K562 (cell line): ENCODE data around the gene CPNE9. TPM values are rescaled to one million over a fixed set of nuclear protein-coding genes. Genes with fewer than 3 reads are reported as not detected.

ENCODE experiments used
- HCFC1 ChIP-seq: IDR thresholded peaks from 2 replicates; pipeline ENCODE4 v1.6.1; 2012; ENCODE audit warnings: low read depth, low read length, improper control_type of control experiment
- NCOA2 ChIP-seq, 2 experiments: fragments of 450-650 bp; IDR thresholded peaks; 2 replicates each; pipeline ENCODE4 v1.6.1; 2018; ENCODE audit warnings: mild to moderate bottlenecking in 2 of 2, moderate library complexity in 1 of 2; ENCODE audit not compliant: partially characterized antibody in 2 of 2
- NKRF ChIP-seq: fragments of 450-650 bp; IDR thresholded peaks from 2 replicates; pipeline ENCODE4 v1.6.1; 2016; ENCODE audit warnings: borderline replicate concordance
- SRSF1 ChIP-seq: fragments of 200-400 bp; formaldehyde crosslinking; IDR thresholded peaks from 2 replicates; pipeline ENCODE4 v1.6.1; 2017; ENCODE audit warnings: mild to moderate bottlenecking, low read depth, low read length, moderate library complexity
- YBX1 ChIP-seq: fragments of 450-650 bp; IDR thresholded peaks from 2 replicates; pipeline ENCODE4 v1.7.1; 2016; ENCODE audit warnings: mild to moderate bottlenecking
- ZBTB49 ChIP-seq: sonication (generic); formaldehyde crosslinking; IDR thresholded peaks from 2 replicates; pipeline ENCODE4 v1.8.0; 2022; ENCODE audit warnings: missing genetic modification reagents, mild to moderate bottlenecking, borderline replicate concordance
- ZNF224 ChIP-seq: sonication (generic); formaldehyde crosslinking; IDR thresholded peaks from 2 replicates; pipeline ENCODE4 v1.8.0; 2022; ENCODE audit warnings: mild to moderate bottlenecking, missing genetic modification reagents
- polyA plus RNA-seq, 8 experiments: library from polyadenylated mRNA; depleted of rRNA in 4 of 8; stranded (reverse) in 5 of 8; unstranded in 3 of 8; fragments of >200 nt; fragmentation: Nextera tagmentation in 2 of 8; fragmentation: Illumina TruSeq in 1 of 8; extraction: Ambion mirVana in 2 of 8; extraction: Trizol in 1 of 8; gene quantifications; 2 replicates each; pipeline versions ENCODE4 v1.2.1 to v1.2.3, GENCODE V29; 2011 to 2014; ENCODE audit warnings: inconsistent platforms in 1 of 8, missing spikeins in 1 of 8
- total RNA-seq, 7 experiments: library from RNA; depleted of rRNA in 6 of 7; stranded (reverse); fragments of >200 nt in 6 of 7; fragmentation: Illumina TruSeq in 2 of 7; extraction: Trizol in 2 of 7; gene quantifications; 2 replicates each; pipeline versions ENCODE4 v1.2.1 to v1.2.3, GENCODE V29; 2011 to 2021; ENCODE audit warnings: low replicate concordance in 1 of 7
- TF ChIP-seq, protein P1 (sequence below): sonication (generic); formaldehyde crosslinking; IDR thresholded peaks from 2 replicates; pipeline ENCODE4 v1.8.0; 2023; ENCODE audit warnings: mild to moderate bottlenecking, missing genetic modification reagents

The CPNE9 gene
- total and polyA plus RNA-seq, 9 of the 15 experiments (the other 6 are each of a cell fraction or from before 2014, with no cell fraction given), result 0.22 to 0.56 (median 0.29) TPM; not detected in 3

GRCh38 chr3:9704347-9705322, 1.0 kb downstream of the CPNE9 start (continued):
- TF ChIP-seq ZBTB49 (CRISPR knock-in tag), result 0 out of 2 replicates have a peak, but pooled peaks have one; percentile 91
- TF ChIP-seq, protein P1, sequence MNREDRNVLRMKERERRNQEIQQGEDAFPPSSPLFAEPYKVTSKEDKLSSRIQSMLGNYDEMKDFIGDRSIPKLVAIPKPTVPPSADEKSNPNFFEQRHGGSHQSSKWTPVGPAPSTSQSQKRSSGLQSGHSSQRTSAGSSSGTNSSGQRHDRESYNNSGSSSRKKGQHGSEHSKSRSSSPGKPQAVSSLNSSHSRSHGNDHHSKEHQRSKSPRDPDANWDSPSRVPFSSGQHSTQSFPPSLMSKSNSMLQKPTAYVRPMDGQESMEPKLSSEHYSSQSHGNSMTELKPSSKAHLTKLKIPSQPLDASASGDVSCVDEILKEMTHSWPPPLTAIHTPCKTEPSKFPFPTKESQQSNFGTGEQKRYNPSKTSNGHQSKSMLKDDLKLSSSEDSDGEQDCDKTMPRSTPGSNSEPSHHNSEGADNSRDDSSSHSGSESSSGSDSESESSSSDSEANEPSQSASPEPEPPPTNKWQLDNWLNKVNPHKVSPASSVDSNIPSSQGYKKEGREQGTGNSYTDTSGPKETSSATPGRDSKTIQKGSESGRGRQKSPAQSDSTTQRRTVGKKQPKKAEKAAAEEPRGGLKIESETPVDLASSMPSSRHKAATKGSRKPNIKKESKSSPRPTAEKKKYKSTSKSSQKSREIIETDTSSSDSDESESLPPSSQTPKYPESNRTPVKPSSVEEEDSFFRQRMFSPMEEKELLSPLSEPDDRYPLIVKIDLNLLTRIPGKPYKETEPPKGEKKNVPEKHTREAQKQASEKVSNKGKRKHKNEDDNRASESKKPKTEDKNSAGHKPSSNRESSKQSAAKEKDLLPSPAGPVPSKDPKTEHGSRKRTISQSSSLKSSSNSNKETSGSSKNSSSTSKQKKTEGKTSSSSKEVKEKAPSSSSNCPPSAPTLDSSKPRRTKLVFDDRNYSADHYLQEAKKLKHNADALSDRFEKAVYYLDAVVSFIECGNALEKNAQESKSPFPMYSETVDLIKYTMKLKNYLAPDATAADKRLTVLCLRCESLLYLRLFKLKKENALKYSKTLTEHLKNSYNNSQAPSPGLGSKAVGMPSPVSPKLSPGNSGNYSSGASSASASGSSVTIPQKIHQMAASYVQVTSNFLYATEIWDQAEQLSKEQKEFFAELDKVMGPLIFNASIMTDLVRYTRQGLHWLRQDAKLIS (CRISPR knock-in tag), result peak; percentile 93
- TF ChIP-seq ZNF224 (CRISPR knock-in tag), result peak; percentile 89; the same call in 1 of the 2 replicates
- peak; percentile 73; the same call in 1 of the 2 replicates for TF ChIP-seq NKRF
- TF ChIP-seq HCFC1, result 0 out of 2 replicates have a peak, but pooled peaks have one; percentile 13
- TF ChIP-seq SRSF1, result no peak
- no peak for TF ChIP-seq NCOA2 (IDR thresholded peaks at IDR 0.05; ENCODE audit: partially characterized antibody in 2 of 2)
- no peak for TF ChIP-seq YBX1
